Ovary (tissue), 3 donors: ENCODE data around the gene PCGF5.

Source experiments
- EP300 ChIP-seq: sonication (generic); formaldehyde crosslinking; IDR thresholded peaks from one replicate; pipeline ENCODE4 v1.6.1; 2017; ENCODE audit warnings: antibody characterized with exemption
- POLR2A ChIP-seq: fragments of 450-650 bp; IDR thresholded peaks from one replicate; pipeline ENCODE4 v1.6.1; 2017; ENCODE audit warnings: antibody characterized with exemption, mild to moderate bottlenecking, moderate library complexity
- TF ChIP-seq, protein P1 (sequence below), 3 donors: fragments of 450-650 bp in 2 of 3; fragments of 200-600 bp in 1 of 3; IDR thresholded peaks; one replicate each; pipeline versions ENCODE4 v1.5.1 to v1.8.0; 2016 to 2022; ENCODE audit warnings: antibody characterized with exemption in 3 of 3, mild to moderate bottlenecking in 1 of 3
- donor health status: DM: no; HTN: no; CAD: no.

DNA sequence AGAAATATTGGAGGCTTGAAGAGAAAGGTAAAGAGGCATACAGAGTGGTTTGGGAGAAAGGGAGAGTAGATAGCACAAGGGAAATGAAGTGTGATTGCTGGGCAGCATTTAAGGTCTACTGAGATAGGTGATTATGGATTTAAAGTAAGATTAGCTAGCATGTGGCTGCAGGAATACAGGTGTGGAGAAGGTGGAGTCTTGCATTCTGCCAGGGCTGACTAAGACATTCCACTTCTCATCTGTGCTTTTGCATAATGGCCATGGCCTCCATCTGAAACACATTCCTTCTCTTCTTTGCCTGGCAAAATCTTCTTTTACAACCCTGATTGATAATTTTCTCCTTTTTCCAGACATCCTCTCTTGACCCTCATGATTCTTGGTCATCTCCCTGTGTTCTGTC is 31.6 kb upstream of the PCGF5 start:
- TF ChIP-seq POLR2A (no peak), EP300 (no peak)
- TF ChIP-seq, protein P1, sequence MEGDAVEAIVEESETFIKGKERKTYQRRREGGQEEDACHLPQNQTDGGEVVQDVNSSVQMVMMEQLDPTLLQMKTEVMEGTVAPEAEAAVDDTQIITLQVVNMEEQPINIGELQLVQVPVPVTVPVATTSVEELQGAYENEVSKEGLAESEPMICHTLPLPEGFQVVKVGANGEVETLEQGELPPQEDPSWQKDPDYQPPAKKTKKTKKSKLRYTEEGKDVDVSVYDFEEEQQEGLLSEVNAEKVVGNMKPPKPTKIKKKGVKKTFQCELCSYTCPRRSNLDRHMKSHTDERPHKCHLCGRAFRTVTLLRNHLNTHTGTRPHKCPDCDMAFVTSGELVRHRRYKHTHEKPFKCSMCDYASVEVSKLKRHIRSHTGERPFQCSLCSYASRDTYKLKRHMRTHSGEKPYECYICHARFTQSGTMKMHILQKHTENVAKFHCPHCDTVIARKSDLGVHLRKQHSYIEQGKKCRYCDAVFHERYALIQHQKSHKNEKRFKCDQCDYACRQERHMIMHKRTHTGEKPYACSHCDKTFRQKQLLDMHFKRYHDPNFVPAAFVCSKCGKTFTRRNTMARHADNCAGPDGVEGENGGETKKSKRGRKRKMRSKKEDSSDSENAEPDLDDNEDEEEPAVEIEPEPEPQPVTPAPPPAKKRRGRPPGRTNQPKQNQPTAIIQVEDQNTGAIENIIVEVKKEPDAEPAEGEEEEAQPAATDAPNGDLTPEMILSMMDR (IDR thresholded peaks at IDR 0.05), result no peak
